K562 (cell line): ENCODE data around the gene VANGL1.

ENCODE experiments used
- ASH1L ChIP-seq: fragments of 450-650 bp; IDR thresholded peaks from 2 replicates; pipeline ENCODE4 v1.6.1; 2018; ENCODE audit warnings: borderline replicate concordance, mild to moderate bottlenecking, low read depth; ENCODE audit not compliant: partially characterized antibody
- CC2D1A ChIP-seq: fragments of 450-650 bp; IDR thresholded peaks from 2 replicates; pipeline ENCODE4 v1.6.1; 2017; ENCODE audit warnings: mild to moderate bottlenecking
- CHD1 ChIP-seq: fragments of 200-600 bp; sonication (generic); IDR thresholded peaks from one replicate; pipeline ENCODE4 v1.6.1; 2012; ENCODE audit warnings: mild to moderate bottlenecking, moderate library complexity, low read length, inconsistent platforms
- EZH2 ChIP-seq: IDR thresholded peaks from 2 replicates; pipeline ENCODE4 v1.6.1; 2012; ENCODE audit warnings: low read depth, mild to moderate bottlenecking, inconsistent platforms, low read length, borderline replicate concordance
- JUND ChIP-seq, 2 experiments: IDR thresholded peaks; 2 replicates in 1 of 2; 3 replicates in 1 of 2; pipeline ENCODE4 v1.6.1; 2011; ENCODE audit warnings: borderline replicate concordance in 2 of 2, low read depth in 2 of 2, low read length in 2 of 2, improper control_type of control experiment in 1 of 2, missing biosample characterization in 1 of 2, missing genetic modification characterization in 1 of 2, missing genetic modification reagents in 1 of 2
- TF ChIP-seq, protein P1 (sequence below), 3 experiments: IDR thresholded peaks in 2 of 3; conservative IDR thresholded peaks in 1 of 3; 2 replicates each; pipeline ENCODE4 v1.5.1; 2011 to 2012; ENCODE audit warnings: low read length in 3 of 3, mild to moderate bottlenecking in 3 of 3, control low read depth in 2 of 3, improper control_type of control experiment in 1 of 3, inconsistent platforms in 1 of 3, low read depth in 1 of 3, mixed read lengths in 1 of 3, moderate library complexity in 1 of 3; ENCODE audit not compliant: insufficient read depth in 2 of 3
- TF ChIP-seq, protein P2 (sequence below), 2 experiments: fragments of 450-650 bp; conservative IDR thresholded peaks; 2 replicates each; pipeline ENCODE4 v1.6.1; 2017; ENCODE audit warnings: mild to moderate bottlenecking in 2 of 2, moderate library complexity in 2 of 2

DNA sequence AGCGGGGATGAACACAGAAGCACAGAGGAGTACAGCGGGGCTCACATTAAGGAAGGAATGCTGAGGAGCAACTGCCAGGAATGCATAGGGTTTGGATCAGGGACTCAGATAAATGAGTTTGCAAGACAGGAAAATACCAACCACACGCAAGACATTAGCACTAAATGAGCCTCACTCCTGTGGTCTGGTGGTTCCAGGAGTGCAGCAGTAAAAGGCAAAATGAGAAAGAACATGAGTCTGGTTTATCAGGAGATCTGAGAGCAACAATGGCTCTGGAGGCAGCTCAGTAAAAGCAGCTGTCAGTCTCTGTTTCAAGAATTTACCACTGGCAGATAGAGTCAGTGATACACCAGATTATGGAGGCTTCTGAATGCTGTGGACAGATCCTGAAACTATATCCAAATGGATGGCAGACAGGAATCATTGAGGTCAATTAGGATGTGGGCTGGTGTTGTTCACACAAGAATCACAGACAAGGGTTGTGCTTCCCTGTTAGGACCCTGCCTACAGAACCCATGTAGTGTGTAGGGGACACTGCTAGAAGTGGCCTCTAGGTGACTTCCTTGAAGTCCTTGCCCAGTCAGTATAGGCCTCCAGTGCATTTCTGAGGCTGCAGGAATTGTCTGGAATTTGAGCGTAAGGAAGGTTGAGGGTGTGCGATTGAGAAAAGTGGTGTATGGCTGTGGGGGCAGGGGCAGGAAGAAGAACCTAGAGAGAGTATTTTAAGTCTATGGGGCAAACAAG, 76.4 kb downstream of the VANGL1 start:
- TF ChIP-seq ASH1L (no peak), JUND (IDR thresholded peaks at IDR 0.05; ENCODE audit: borderline replicate concordance, low read depth, low read length) (no peak), JUND (tag; IDR thresholded peaks at IDR 0.05; ENCODE audit: borderline replicate concordance, low read depth, low read length) (no peak), CHD1 (no peak), EZH2 (no peak), CC2D1A (no peak)
- TF ChIP-seq, protein P1, sequence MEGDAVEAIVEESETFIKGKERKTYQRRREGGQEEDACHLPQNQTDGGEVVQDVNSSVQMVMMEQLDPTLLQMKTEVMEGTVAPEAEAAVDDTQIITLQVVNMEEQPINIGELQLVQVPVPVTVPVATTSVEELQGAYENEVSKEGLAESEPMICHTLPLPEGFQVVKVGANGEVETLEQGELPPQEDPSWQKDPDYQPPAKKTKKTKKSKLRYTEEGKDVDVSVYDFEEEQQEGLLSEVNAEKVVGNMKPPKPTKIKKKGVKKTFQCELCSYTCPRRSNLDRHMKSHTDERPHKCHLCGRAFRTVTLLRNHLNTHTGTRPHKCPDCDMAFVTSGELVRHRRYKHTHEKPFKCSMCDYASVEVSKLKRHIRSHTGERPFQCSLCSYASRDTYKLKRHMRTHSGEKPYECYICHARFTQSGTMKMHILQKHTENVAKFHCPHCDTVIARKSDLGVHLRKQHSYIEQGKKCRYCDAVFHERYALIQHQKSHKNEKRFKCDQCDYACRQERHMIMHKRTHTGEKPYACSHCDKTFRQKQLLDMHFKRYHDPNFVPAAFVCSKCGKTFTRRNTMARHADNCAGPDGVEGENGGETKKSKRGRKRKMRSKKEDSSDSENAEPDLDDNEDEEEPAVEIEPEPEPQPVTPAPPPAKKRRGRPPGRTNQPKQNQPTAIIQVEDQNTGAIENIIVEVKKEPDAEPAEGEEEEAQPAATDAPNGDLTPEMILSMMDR (IDR thresholded peaks at IDR 0.05 in 2 of 3, conservative IDR thresholded peaks at IDR 0.05 in 1 of 3; ENCODE audit: insufficient read depth in 2 of 3, low read depth in 1 of 3, low read length in 3 of 3) = no peak
- TF ChIP-seq, protein P2, sequence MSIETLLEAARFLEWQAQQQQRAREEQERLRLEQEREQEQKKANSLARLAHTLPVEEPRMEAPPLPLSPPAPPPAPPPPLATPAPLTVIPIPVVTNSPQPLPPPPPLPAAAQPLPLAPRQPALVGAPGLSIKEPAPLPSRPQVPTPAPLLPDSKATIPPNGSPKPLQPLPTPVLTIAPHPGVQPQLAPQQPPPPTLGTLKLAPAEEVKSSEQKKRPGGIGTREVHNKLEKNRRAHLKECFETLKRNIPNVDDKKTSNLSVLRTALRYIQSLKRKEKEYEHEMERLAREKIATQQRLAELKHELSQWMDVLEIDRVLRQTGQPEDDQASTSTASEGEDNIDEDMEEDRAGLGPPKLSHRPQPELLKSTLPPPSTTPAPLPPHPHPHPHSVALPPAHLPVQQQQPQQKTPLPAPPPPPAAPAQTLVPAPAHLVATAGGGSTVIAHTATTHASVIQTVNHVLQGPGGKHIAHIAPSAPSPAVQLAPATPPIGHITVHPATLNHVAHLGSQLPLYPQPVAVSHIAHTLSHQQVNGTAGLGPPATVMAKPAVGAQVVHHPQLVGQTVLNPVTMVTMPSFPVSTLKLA (conservative IDR thresholded peaks at IDR 0.05) = no peak
